Left renal pelvis (tissue), 4 donors: ENCODE measurements around the gene OR10P1. TPM values are rescaled to one million over a fixed set of nuclear protein-coding genes. Genes with fewer than 3 reads are reported as not detected.

Experiments used
- DNase-seq, 4 donors: peaks; one replicate each; pipeline ENCODE4 v3.0.0-alpha.2; 2013; ENCODE audit warnings: low read depth in 4 of 4, low spot score in 3 of 4
- polyA plus RNA-seq, 4 donors: library from polyadenylated mRNA; unstranded; fragments of 120-200 nt; gene quantifications; one replicate each; pipeline ENCODE4 v1.2.1, GENCODE V29; 2013; ENCODE audit not compliant: insufficient read length in 4 of 4

OR10P1 gene
- polyA plus RNA-seq, 4 donors: not detected

- DNase-seq: no peak
Measured at GRCh38 chr12:55682087-55682796, 45.5 kb downstream of the OR10P1 start.

- no peak for DNase-seq
Measured at GRCh38 chr12:55683676-55684075, 47.0 kb downstream of the OR10P1 start.

- DNase-seq: no peak
Measured at GRCh38 chr12:55684761-55685370, 48.2 kb downstream of the OR10P1 start.

GRCh38 chr12:55685671-55686070 is 49.0 kb downstream of the OR10P1 start:
- no peak for DNase-seq

GRCh38 chr12:55686366-55687010 is 49.8 kb downstream of the OR10P1 start:
- no peak for DNase-seq

Other genes starting within 250 kb of the OR10P1 start
- not detected for gene OR6C65, start 236.4 kb upstream of the OR10P1 start, polyA plus RNA-seq
- gene OR6C76, start 210.6 kb upstream of the OR10P1 start, polyA plus RNA-seq: not detected
- not detected for gene OR6C2, start 192.8 kb upstream of the OR10P1 start, polyA plus RNA-seq
- not detected for gene OR6C70, start 166.8 kb upstream of the OR10P1 start, polyA plus RNA-seq
- gene OR6C68, start 144.5 kb upstream of the OR10P1 start, polyA plus RNA-seq: not detected
- not detected for gene OR6C4, start 87.3 kb upstream of the OR10P1 start, polyA plus RNA-seq
- gene OR2AP1, start 64.4 kb upstream of the OR10P1 start, polyA plus RNA-seq: not detected
- 10 to 100 TPM; 21.1 to 46.5 (median 39.0) TPM for gene ITGA7, start 71.0 kb downstream of the OR10P1 start, polyA plus RNA-seq
- 100 to 1,000 TPM in 3 of 4 donors, 10 to 100 TPM in 1; 79.4 to 122 (median 114) TPM for gene BLOC1S1, start 79.2 kb downstream of the OR10P1 start, polyA plus RNA-seq
- gene RDH5, start 83.5 kb downstream of the OR10P1 start, polyA plus RNA-seq: 10 to 100 TPM in 3 of 4 donors, 1 to 10 TPM in 1; 8.4 to 38.2 (median 21.1) TPM
- gene CD63, start 92.1 kb downstream of the OR10P1 start, polyA plus RNA-seq: 100 to 1,000 TPM; 617 to 773 (median 715) TPM
- gene GDF11, start 106.2 kb downstream of the OR10P1 start, polyA plus RNA-seq: 10 to 100 TPM; 21.1 to 26.2 (median 23.8) TPM
- gene SARNP, start 180.8 kb downstream of the OR10P1 start, polyA plus RNA-seq: 100 to 1,000 TPM; 101 to 141 (median 116) TPM
- 10 to 100 TPM; 17.7 to 35.6 (median 34.0) TPM for gene ORMDL2, start 181.1 kb downstream of the OR10P1 start, polyA plus RNA-seq
- gene DNAJC14, start 192.7 kb downstream of the OR10P1 start, polyA plus RNA-seq: 10 to 100 TPM; 31.7 to 43.6 (median 39.2) TPM
- gene MMP19, start 206.0 kb downstream of the OR10P1 start, polyA plus RNA-seq: 1 to 10 TPM in 3 of 4 donors, under 1 TPM in 1; 0.99 to 9.0 (median 1.1) TPM